HEK293T (cell line): Measurements from ENCODE around the gene C16orf89.

ENCODE experiments used
- CTCF ChIA-PET: fragments of 350-600 bp; formaldehyde crosslinking; extraction: SDS; loops from one replicate; lab custom pipeline; 2021; ENCODE audit warnings: antibody characterized with exemption, inconsistent platforms; lab: Yijun Ruan, JAX
- POLR2A ChIA-PET: fragments of 350-600 bp; formaldehyde crosslinking; extraction: SDS; loops from one replicate; lab custom pipeline; 2020; ENCODE audit warnings: antibody characterized with exemption, inconsistent platforms; lab: Yijun Ruan, JAX
- DNase-seq: peaks from one replicate; pipeline ENCODE4 v3.0.0; 2012; ENCODE audit warnings: mixed read lengths; ENCODE audit errors: extremely low spot score
- ARNT ChIP-seq: fragments of 450-650 bp; IDR thresholded peaks from 2 replicates; pipeline ENCODE4 v1.6.1; 2017; ENCODE audit warnings: mild to moderate bottlenecking
- BHLHE40 ChIP-seq: fragments of 450-650 bp; IDR thresholded peaks from 2 replicates; pipeline ENCODE4 v1.6.1; 2016; ENCODE audit warnings: mild to moderate bottlenecking, moderate library complexity, borderline replicate concordance
- CTBP1 ChIP-seq: fragments of 450-650 bp; IDR thresholded peaks from 2 replicates; pipeline ENCODE4 v1.6.1; 2016; ENCODE audit warnings: borderline replicate concordance
- ELF4 ChIP-seq: fragments of 450-650 bp; IDR thresholded peaks from 2 replicates; pipeline ENCODE4 v1.6.1; 2017; ENCODE audit warnings: antibody characterized with exemption
- FOXA1 ChIP-seq: fragments of 450-650 bp; IDR thresholded peaks from 2 replicates; pipeline ENCODE4 v1.6.1; 2016; ENCODE audit warnings: mild to moderate bottlenecking
- FOXK2 ChIP-seq: fragments of 450-650 bp; IDR thresholded peaks from 2 replicates; pipeline ENCODE4 v1.6.1; 2016; ENCODE audit warnings: mild to moderate bottlenecking
- FOXM1 ChIP-seq: fragments of 450-650 bp; IDR thresholded peaks from 2 replicates; pipeline ENCODE4 v1.6.1; 2017; ENCODE audit warnings: mild to moderate bottlenecking, borderline replicate concordance
- HDGF ChIP-seq: fragments of 450-650 bp; IDR thresholded peaks from 2 replicates; pipeline ENCODE4 v1.6.1; 2017; ENCODE audit warnings: antibody characterized with exemption, borderline replicate concordance
- L3MBTL2 ChIP-seq: fragments of 450-650 bp; conservative IDR thresholded peaks from 2 replicates; pipeline ENCODE4 v1.6.1; 2016; ENCODE audit warnings: mild to moderate bottlenecking
- LEF1 ChIP-seq: fragments of 450-650 bp; IDR thresholded peaks from 2 replicates; pipeline ENCODE4 v1.6.1; 2017; ENCODE audit warnings: mild to moderate bottlenecking, borderline replicate concordance
- NFRKB ChIP-seq: fragments of 450-650 bp; IDR thresholded peaks from 2 replicates; pipeline ENCODE4 v1.6.1; 2016; ENCODE audit warnings: mild to moderate bottlenecking, moderate library complexity
- SP1 ChIP-seq: fragments of 450-650 bp; IDR thresholded peaks from 2 replicates; pipeline ENCODE4 v1.6.1; 2017
- SUZ12 ChIP-seq: fragments of 450-650 bp; IDR thresholded peaks from 2 replicates; pipeline ENCODE4 v1.6.1; 2016; ENCODE audit warnings: mild to moderate bottlenecking
- TARDBP ChIP-seq: fragments of 450-650 bp; IDR thresholded peaks from 2 replicates; pipeline ENCODE4 v1.6.1; 2016
- ZNF384 ChIP-seq: fragments of 450-650 bp; IDR thresholded peaks from 2 replicates; pipeline ENCODE4 v1.6.1; 2016
- TF ChIP-seq, protein P1 (sequence below): fragments of 450-650 bp; IDR thresholded peaks from 2 replicates; pipeline ENCODE4 v1.6.1; 2016

The C16orf89 gene

DNA sequence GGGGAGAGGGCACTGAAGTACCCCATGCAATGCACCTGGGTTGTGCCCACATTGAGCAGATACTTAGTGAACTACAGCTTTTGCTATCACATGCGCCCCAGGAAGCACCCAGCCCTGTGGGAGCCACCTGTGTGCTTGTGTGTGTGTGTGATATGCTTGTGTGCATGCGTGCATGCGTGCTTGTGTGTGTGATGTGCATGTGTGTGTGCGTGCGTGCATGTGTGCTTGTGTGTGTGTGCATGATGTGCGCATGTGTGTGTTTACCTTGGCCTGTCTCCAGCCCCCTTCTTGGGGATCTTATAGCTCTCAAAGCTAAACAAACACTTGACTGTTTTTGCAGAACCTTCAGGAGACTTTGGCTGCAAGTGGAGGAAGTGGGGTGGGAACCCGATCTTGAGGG lies 841 bp downstream of the C16orf89 start:
- DNase-seq: no peak
- POLR2A ChIA-PET: no interaction called here
- no peak for TF ChIP-seq ELF4
- CTCF ChIA-PET: no interaction called here

DNA sequence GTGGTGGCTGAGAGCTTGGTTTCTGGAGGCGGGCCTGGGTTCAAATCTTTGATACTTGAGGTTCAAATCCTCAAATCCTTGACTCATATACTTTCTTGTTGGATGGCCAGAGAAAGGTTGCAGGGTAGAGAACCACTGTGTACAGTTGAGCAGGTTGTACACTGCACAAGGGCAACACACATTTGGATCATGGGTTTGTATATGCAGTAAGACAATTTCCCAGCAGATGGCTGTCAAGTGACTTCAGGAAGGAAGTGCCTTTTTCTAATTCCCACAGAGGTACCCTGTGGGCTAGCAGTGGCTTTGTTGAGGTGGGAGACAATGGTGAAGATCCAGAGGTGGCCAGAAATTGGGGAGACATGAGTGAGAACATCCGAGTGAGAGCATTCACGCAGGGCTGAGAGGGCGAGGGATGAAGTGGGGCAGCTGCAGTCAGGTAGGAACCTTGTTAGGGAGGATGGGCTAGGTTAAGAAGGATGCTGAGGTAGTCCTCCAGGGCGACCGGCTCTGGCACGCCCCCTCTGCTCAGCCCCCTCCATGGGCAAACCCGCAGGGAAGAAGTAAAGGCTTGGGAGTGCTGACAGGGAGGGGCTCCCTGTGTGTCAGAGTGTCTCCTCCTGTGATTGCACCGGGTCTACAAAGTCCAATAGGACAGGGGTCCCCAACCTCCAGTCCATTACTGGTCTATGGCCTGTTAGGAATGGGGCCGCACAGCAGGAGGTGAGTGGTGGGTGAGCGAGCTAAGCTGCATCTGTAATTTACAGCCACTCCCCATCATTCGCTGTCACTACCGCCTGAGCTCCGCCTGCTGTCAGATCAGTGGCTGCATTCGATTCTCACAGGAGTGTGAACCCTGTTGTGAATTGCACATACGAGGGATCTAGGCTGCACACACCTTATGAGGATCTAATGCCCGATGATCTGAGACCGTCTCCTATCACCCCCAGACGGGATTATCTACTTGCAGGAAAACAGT lies 2.7 kb downstream of the C16orf89 start:
- CTCF ChIA-PET: no interaction called here
- POLR2A ChIA-PET: no interaction called here
- TF ChIP-seq HDGF (no peak), L3MBTL2 (no peak), LEF1 (no peak), FOXM1 (no peak), FOXA1 (no peak), ELF4 (no peak), CTBP1 (no peak), ARNT (no peak)
- TF ChIP-seq, protein P1, sequence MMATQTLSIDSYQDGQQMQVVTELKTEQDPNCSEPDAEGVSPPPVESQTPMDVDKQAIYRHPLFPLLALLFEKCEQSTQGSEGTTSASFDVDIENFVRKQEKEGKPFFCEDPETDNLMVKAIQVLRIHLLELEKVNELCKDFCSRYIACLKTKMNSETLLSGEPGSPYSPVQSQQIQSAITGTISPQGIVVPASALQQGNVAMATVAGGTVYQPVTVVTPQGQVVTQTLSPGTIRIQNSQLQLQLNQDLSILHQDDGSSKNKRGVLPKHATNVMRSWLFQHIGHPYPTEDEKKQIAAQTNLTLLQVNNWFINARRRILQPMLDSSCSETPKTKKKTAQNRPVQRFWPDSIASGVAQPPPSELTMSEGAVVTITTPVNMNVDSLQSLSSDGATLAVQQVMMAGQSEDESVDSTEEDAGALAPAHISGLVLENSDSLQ: no peak
- no peak for DNase-seq

DNA sequence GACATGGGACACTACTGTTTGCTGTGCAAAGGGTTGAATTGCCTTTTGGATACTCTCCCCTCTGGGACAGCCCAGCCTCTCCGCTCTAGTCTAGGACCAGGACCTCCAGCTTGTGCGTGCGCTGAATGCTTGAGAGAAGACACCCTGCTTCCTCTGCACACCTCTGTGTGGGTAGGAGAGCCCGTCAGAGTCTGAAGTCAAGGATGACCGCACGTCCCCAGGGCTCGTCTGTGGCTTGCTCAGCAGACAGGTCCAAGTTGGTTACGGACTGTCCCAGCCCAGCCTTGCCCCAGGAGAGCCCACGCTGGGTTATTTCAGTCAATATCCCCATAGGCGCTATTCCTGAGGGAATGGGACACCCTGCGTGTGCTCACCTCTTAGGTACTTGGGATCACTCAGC lies 3.7 kb downstream of the C16orf89 start:
- DNase-seq: no peak
- TF ChIP-seq ZNF384 (no peak), FOXM1 (no peak), LEF1 (no peak), BHLHE40 (no peak)
- TF ChIP-seq, protein P1: no peak
- POLR2A ChIA-PET: no interaction called here
- CTCF ChIA-PET: no interaction called here

DNA sequence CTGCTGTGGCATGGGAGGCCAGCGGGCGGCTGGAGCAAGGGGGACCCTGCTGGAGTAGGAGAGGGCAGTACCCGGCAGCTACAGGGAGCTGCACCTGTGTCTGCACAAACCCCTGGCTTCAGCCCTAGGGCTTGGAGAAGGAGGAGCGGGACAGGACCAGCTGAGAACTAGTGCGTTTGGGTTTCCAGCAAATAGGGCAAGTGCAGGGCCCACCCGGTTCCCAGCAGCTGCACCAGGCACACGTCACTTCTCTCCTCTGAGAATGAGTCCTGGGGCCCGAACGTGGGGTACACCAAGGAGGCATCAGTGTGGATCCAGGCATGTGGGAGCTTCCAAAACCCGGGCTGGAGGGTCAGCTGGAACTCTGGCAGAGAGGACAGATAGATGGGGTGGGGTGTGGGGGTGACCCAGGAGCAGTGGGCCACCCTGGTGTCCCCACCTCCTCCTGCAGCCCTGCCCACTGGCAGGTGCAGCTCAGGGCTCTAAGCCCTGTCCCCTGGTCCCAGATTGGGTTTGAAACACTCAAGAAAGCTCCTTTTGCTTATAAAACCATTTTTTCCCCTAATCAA lies 5.6 kb downstream of the C16orf89 start:
- no peak for DNase-seq
- TF ChIP-seq HDGF (no peak), TARDBP (no peak), CTBP1 (no peak), FOXA1 (no peak), NFRKB (no peak)
- TF ChIP-seq, protein P1: no peak
- POLR2A ChIA-PET: interaction anchor here (1.3 kb wide), 1 partner anchor 10 kb away, joined by 3 read pairs; no protein-coding TSS in a partner anchor
- CTCF ChIA-PET: no interaction called here

DNA sequence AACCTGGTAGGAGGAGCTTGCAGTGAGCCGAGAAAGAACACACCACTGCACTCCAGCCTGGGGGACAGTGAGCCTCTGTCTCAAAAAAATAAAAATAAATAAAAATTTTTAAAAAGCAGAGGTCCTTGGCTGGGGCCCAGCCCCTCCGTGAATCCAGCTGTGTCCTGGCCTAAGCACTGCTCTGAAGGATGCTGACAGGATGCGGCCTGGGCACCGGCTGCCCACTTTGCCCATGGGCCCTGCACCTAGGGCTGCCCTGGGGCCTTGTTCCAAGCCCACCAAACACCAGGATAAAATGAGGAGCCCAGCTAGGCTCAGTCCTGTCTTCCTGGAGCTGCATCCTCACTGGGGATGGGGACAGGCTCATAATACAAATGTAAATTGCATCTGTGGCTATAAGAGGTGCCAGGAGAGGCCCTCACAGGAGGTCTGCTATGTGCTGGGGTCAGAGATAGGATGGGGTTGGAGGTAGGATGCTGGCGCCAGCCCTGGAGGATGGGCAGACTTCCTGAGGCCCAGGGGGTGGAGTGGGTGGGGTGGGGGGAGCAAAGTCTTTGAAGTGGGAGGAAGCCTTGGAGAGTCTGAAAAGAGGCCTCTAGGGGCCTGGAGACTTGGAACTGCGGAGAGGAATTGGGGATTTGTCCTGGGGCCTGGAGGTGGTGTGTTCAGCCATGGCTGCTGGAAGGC lies 6.2 kb downstream of the C16orf89 start:
- ChIA-PET CTCF (no interaction called here), POLR2A (interaction anchor here (1.3 kb wide), 1 partner anchor 11 kb away, joined by 3 read pairs; no protein-coding TSS in a partner anchor)
- DNase-seq: no peak
- TF ChIP-seq FOXK2 (no peak), LEF1 (no peak), FOXM1 (no peak), ARNT (no peak), TARDBP (no peak), SP1 (no peak), NFRKB (no peak), ZNF384 (no peak), BHLHE40 (no peak), L3MBTL2 (no peak), FOXA1 (no peak), HDGF (no peak), ELF4 (no peak), CTBP1 (no peak), SUZ12 (no peak)
- TF ChIP-seq, protein P1: no peak

DNA sequence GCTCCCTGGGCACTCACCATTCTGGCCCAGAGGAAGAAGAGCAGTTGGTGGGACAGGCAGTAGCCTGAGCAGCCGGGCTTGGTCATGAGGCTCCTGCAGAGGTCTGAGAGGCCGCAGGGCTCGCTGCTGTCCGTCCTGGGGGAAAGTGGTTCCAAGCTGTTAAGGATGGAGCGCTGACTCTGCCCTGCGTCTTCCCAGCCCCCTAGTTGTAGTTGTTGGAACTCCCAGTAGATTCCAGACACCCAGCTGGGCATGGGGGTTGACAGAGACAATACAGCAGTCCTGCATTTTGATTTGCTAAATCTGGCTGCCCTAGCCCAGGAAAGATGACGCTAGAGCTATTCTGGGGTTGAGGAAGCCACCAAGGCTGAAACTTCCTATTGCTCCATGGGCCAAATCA lies 7.3 kb downstream of the C16orf89 start:
- peak; percentile 50 for DNase-seq
- no peak for TF ChIP-seq SUZ12
- no peak for TF ChIP-seq ARNT
- no peak for TF ChIP-seq L3MBTL2
- no peak for TF ChIP-seq ZNF384
- TF ChIP-seq BHLHE40: no peak
- TF ChIP-seq HDGF: no peak
- TF ChIP-seq FOXM1: no peak
- TF ChIP-seq ELF4: no peak
- TF ChIP-seq CTBP1: no peak
- no peak for TF ChIP-seq LEF1
- TF ChIP-seq FOXA1: no peak
- TF ChIP-seq SP1: no peak
- no peak for TF ChIP-seq NFRKB
- TF ChIP-seq FOXK2: no peak
- TF ChIP-seq, protein P1: no peak
- ChIA-PET CTCF (no interaction called here), POLR2A (no interaction called here)
